ENCODE results near the gene ELOF1.

DNA sequence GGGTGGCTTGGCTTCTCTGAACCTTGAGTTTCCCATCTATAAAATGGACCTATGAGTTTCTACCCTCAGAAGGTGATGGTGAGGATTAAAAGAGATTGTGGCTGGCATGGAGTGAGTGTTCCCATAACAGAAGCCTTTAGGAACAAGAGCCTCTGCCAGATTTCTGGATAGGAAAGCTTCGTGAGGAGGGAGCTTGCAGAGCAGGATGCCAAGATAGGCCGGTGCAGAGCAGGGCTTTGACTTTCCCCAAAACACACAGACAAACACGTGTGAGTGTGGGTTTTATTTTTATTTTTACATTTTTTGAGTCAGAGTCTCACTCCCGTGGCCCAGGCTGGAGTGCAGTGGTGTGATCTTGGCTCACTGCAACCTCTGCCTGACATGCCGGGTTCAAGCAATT, 24.1 kb downstream of the ELOF1 start:
- TF ChIP-seq, protein P1, sequence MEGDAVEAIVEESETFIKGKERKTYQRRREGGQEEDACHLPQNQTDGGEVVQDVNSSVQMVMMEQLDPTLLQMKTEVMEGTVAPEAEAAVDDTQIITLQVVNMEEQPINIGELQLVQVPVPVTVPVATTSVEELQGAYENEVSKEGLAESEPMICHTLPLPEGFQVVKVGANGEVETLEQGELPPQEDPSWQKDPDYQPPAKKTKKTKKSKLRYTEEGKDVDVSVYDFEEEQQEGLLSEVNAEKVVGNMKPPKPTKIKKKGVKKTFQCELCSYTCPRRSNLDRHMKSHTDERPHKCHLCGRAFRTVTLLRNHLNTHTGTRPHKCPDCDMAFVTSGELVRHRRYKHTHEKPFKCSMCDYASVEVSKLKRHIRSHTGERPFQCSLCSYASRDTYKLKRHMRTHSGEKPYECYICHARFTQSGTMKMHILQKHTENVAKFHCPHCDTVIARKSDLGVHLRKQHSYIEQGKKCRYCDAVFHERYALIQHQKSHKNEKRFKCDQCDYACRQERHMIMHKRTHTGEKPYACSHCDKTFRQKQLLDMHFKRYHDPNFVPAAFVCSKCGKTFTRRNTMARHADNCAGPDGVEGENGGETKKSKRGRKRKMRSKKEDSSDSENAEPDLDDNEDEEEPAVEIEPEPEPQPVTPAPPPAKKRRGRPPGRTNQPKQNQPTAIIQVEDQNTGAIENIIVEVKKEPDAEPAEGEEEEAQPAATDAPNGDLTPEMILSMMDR (IDR thresholded peaks at IDR 0.05; ENCODE audit: low read depth, low read length, poor library complexity, severe bottlenecking): no peak
- no peak for TF ChIP-seq EZH2phosphoT487 (IDR thresholded peaks at IDR 0.05; ENCODE audit: borderline replicate concordance, low read length)
